ENCODE results near the gene CD4.

Gene CD4

DNA sequence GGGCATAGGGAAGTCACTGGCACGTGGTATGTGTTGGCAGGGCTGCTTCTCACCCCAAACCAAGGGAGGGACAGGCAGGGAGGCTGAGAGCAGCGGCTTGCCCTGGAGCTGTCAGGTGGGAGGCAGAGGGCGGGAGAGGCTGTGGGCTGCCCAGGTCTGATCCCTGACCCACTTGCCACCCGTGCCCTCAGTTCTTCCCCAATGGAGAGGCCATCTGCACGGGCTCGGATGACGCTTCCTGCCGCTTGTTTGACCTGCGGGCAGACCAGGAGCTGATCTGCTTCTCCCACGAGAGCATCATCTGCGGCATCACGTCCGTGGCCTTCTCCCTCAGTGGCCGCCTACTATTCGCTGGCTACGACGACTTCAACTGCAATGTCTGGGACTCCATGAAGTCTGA is 56.1 kb downstream of the CD4 start:
- DNase-seq (ENCODE audit: low spot score), result no peak
- TF ChIP-seq, protein P1, sequence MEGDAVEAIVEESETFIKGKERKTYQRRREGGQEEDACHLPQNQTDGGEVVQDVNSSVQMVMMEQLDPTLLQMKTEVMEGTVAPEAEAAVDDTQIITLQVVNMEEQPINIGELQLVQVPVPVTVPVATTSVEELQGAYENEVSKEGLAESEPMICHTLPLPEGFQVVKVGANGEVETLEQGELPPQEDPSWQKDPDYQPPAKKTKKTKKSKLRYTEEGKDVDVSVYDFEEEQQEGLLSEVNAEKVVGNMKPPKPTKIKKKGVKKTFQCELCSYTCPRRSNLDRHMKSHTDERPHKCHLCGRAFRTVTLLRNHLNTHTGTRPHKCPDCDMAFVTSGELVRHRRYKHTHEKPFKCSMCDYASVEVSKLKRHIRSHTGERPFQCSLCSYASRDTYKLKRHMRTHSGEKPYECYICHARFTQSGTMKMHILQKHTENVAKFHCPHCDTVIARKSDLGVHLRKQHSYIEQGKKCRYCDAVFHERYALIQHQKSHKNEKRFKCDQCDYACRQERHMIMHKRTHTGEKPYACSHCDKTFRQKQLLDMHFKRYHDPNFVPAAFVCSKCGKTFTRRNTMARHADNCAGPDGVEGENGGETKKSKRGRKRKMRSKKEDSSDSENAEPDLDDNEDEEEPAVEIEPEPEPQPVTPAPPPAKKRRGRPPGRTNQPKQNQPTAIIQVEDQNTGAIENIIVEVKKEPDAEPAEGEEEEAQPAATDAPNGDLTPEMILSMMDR (conservative IDR thresholded peaks at IDR 0.05; ENCODE audit: low read depth), result no peak
- ChIA-PET CTCF (interaction anchor here (2.0 kb wide), 1 partner anchor 10 kb away, joined by 6 read pairs; no protein-coding TSS in a partner anchor), POLR2A (ENCODE audit: low non-redundant PET) (no interaction called here)
- peak overlapping the region; percentile 16; the same call in 1 of the 2 replicates for H3K27ac ChIP-seq

DNA sequence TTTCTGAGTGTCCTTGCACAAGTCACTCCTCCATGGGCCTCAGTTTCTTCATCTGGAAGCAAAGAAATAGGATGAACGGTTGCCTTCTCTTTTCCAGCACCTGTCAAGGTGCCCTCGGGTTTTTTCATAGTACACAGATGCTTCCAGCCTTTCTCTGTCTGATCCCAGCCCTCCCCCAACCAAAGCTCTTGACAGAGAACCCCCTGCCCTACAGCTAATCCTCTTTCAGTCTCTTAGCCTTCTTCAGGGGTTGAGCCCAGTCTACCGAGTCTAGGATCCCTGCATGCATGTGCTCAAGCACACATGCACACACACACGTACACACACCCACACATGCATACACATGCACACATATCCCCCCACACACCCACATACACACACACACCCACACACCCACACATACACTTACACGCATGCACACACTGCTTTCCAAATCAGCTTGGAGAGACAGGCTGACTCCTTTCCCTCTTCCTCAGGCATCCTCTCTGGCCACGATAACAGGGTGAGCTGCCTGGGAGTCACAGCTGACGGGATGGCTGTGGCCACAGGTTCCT is 57.1 kb downstream of the CD4 start:
- H3K27ac ChIP-seq, result peak overlapping the region; percentile 11; the same call in 1 of the 2 replicates
- CTCF ChIA-PET, result interaction anchor here (0.9 to 1.3 kb wide), 2 partner anchors 10 to 16 kb away, joined by 3 to 5 read pairs; no protein-coding TSS in a partner anchor
- POLR2A ChIA-PET (ENCODE audit: low non-redundant PET), result no interaction called here
- TF ChIP-seq, protein P1 (conservative IDR thresholded peaks at IDR 0.05; ENCODE audit: low read depth), result no peak
- no peak for DNase-seq (ENCODE audit: low spot score)

DNA sequence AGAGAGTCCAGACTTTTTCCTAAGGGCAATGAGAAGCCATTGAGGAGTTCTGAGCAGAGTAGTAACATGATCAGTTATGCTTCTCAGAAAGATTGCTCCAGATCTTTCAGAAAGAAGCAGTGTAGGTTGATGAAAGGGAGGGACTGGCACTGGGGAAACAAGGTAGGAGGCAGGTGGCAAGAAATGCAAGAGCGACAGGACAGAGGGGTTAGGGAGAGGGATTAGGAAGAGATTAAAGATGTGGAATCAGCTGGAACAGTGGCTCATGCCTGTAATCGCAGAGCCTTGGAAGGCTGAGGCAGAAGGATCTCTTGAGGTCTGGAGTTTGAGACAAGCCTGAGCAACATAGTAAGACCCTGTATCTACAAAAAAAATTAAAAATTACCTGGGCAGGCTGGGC is 58.3 kb downstream of the CD4 start:
- CTCF ChIA-PET, result no interaction called here
- POLR2A ChIA-PET (ENCODE audit: low non-redundant PET), result no interaction called here
- H3K27ac ChIP-seq, result peak overlapping the region; percentile 11; the same call in 1 of the 2 replicates
- TF ChIP-seq, protein P1 (conservative IDR thresholded peaks at IDR 0.05; ENCODE audit: low read depth), result no peak
- DNase-seq (ENCODE audit: low spot score), result no peak

DNA sequence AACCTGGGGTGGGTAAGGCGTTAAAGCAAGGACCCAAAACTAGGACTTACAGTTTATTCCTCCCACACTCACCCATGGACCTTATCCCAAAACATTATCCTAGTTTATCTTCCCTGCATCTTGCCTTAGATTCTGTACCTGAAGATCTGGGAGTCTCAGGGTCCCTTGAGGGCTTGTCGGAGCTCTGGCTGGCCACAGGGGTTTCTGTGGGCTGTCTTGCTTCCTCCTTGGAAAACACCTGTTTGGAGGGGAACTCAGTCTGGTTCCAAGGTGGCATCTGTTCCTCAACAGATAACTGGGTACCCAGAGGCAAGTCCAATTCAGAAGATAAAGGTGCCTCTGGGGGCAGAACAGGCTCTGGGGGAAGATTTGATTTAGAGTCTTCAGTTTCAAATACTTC is 60.1 kb downstream of the CD4 start:
- CTCF ChIA-PET, result interaction anchor here (0.6 kb wide), 1 partner anchor 20 kb away, joined by 3 read pairs; no protein-coding TSS in a partner anchor
- POLR2A ChIA-PET (ENCODE audit: low non-redundant PET), result no interaction called here
- H3K27ac ChIP-seq, result no peak overlapping the region

DNA sequence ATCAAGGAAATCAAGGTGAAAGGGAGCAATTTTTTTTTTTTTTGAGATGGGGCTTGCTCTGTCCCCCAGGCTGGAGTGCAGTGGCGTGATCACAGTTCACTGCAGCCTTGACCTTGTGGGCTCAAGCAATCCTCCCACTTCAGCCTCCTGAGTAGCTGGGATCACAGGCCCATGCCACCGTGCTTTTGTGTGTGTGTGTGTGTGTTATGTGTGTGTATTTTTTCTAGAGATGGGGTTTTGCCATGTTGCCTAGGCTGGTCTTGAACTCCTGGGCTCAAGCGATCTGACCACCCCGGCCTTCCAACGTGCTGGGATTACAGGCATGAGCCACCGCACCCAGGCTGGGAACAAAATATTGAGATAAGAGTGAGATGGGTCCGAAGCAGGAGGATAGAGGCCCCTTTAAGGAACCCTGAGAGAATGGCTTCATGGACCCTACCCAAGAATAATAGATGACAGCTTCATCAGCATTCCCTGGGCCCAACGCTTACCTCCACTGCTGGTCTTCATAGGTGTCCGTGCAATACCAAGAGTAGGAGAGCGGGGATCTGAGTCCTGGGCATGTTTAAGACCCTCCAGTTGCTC is 60.7 kb downstream of the CD4 start:
- TF ChIP-seq, protein P1 (conservative IDR thresholded peaks at IDR 0.05; ENCODE audit: low read depth), result no peak
- POLR2A ChIA-PET (ENCODE audit: low non-redundant PET), result no interaction called here
- H3K27ac ChIP-seq, result peak overlapping the region; percentile 85
- no peak for DNase-seq (ENCODE audit: low spot score)
- CTCF ChIA-PET, result interaction anchor here (0.6 kb wide), 1 partner anchor 20 kb away, joined by 3 read pairs; no protein-coding TSS in a partner anchor

More for the DNA sequence above, 60.1 kb downstream of the CD4 start:
- DNase-seq (ENCODE audit: low spot score), result no peak
- TF ChIP-seq, protein P1 (conservative IDR thresholded peaks at IDR 0.05; ENCODE audit: low read depth), result no peak

DNA sequence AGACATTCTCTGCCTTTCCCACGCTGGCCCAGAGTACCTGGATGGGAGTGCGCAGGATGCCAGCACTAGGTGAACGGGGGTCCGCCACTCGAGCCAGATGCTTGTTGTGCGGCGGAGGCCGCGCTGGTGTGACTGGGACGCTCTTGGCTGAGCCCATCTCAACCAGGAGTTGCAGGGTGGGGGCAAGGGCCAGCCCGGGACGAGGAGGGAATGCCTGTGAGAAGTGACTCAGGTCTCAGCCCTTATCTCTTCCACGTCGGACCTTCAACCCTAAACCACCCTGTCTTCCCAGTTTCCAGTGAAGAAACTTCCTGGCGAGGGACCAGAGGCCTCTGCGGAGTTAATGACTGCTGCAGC is 61.4 kb downstream of the CD4 start:
- TF ChIP-seq, protein P1 (conservative IDR thresholded peaks at IDR 0.05; ENCODE audit: low read depth), result no peak
- H3K27ac ChIP-seq, result peak overlapping the region; percentile 85
- POLR2A ChIA-PET (ENCODE audit: low non-redundant PET), result interaction anchor here (1.5 kb wide), 1 partner anchor 127 kb away, joined by 3 read pairs; the partner anchor contains the start of gene COPS7A
- no peak for DNase-seq (ENCODE audit: low spot score)
- CTCF ChIA-PET, result interaction anchor here (1.0 kb wide), 1 partner anchor 22 kb away, joined by 3 read pairs; the partner anchor contains the start of gene SPSB2

Data from RWPE1 (cell line).